HFF-Myc (cell line): Measurements from ENCODE around the gene PPARA.

Experiments
- DNase-seq: peaks from one replicate; pipeline ENCODE4 v3.0.0-alpha.2; 2011; ENCODE audit warnings: low read depth; ENCODE audit errors: extremely low read depth
- H3K4me3 ChIP-seq: replicated peaks from 2 replicates; pipeline ENCODE4 v1.5.1; 2011; ENCODE audit warnings: low read depth, mild to moderate bottlenecking, control low read depth, low read length
- TF ChIP-seq, protein P1 (sequence below): IDR thresholded peaks from 2 replicates; pipeline ENCODE4 v1.5.1; 2012; ENCODE audit warnings: mild to moderate bottlenecking, low read depth, low read length, control low read depth; ENCODE audit errors: missing control alignments

Gene PPARA

DNA sequence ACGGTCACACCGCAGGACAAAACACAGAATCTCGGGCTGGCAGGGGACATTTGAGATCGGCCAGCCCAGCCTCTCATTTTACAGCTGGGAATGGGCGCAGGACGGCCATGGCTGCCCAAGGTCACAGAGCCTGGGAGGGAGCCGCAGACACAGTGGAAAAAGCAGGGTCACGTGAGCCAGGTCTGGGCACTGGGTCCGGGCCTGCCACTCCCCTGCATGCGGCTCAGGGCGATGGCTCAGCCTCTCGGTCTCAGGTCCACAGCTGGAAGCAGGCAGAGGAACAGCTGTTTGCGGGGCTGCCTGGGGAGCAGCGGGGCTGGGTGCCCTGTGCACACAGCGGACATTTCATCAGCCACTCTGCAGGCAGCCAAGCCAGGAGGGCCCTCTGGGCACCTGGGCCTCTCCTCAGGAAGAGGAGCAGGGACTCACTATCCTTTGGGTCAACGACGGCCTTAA, 10.4 kb upstream of the PPARA start:
- TF ChIP-seq, protein P1, sequence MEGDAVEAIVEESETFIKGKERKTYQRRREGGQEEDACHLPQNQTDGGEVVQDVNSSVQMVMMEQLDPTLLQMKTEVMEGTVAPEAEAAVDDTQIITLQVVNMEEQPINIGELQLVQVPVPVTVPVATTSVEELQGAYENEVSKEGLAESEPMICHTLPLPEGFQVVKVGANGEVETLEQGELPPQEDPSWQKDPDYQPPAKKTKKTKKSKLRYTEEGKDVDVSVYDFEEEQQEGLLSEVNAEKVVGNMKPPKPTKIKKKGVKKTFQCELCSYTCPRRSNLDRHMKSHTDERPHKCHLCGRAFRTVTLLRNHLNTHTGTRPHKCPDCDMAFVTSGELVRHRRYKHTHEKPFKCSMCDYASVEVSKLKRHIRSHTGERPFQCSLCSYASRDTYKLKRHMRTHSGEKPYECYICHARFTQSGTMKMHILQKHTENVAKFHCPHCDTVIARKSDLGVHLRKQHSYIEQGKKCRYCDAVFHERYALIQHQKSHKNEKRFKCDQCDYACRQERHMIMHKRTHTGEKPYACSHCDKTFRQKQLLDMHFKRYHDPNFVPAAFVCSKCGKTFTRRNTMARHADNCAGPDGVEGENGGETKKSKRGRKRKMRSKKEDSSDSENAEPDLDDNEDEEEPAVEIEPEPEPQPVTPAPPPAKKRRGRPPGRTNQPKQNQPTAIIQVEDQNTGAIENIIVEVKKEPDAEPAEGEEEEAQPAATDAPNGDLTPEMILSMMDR: no peak
- no peak overlapping the region for H3K4me3 ChIP-seq

DNA sequence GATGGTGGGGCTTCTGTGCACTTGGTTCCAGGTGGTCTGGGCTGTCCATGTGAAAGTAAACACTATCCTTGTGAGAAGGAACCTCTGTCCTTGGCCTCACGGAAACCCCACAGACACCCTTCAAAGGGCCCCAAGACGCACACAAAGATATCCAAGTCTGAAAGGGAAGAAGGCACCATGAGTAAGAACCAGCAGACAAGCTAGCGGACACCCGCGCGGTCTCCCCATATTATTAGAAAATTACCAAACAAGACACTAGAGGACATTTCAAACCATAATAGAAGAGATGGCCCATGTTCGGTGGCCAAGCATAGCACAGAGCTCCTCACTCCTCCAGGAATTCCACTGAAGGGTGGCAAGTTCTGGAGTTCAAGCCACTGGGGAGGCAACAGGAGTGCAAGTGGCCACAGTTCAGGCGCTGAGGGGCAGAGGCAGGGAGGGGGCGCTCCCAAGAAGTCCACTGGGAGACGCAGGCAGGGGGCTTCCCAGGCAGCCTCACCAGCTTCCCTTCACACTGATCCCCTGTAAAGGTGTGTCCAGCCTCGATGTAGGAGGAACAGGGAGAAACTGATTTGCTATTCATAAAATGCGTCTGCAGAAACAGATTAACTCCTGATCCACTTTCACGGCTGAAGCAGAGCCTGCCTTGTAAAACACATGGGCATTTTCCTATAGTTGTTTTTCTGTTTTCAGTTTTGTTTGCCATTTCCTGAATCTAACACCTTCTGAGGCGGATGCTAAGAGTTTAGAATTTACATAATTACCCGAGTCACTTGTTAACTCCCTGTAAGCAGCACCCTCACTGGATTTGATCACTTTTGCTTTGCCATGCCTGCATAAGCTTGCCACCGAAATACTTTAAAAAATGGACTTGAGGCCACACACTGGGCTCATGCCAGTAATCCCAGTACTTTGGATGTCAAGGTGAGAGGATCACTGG, 9.1 kb upstream of the PPARA start:
- DNase-seq: no peak
- TF ChIP-seq, protein P1: no peak
- H3K4me3 ChIP-seq: no peak overlapping the region

More for the DNA sequence above, 10.4 kb upstream of the PPARA start:
- DNase-seq: no peak

DNA sequence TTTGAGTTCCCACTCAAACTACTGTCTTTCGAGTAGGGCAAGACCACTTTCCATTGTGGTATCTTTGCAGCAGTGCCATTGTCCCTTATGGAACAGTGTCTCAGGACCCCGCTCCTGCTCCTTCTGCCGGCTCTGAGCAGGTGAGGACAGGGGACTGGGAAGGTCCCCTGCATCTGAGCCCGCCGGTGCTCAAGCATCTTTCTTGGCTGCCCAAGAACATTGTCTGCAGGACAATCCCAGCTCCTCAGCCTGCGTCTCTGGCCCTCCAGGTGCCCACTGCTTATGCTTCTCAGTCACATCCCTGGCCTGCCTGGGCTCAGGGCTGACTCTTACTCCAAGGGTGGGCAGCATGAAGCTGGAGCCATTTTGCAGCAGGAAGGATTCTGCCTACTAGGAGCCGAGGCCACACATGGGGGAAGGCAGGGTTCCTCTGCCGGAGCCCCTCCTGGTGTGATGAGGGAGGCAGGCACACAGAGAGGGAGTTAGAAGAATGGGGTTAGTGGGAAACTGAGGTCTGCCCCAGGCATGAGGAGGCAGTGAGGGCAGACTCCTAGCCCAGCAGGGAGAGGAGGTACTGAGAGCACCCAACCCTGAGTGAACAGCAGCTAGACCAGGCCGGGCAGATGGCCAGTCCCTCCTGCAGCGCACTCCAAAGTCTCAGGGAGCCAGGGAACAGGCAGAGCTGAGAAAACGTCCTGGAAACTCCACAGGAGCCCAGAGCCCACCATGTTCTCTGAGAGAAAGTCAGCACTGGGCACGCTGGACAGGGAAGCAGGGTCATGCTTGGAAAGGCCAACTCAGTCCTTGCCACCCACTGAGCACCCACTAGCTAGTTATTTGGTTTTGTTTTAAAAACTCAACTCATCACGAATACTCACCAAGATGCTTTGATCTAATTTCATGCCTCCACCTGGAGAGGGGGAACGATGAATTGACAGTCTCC, 7.5 kb upstream of the PPARA start:
- no peak for DNase-seq

DNA sequence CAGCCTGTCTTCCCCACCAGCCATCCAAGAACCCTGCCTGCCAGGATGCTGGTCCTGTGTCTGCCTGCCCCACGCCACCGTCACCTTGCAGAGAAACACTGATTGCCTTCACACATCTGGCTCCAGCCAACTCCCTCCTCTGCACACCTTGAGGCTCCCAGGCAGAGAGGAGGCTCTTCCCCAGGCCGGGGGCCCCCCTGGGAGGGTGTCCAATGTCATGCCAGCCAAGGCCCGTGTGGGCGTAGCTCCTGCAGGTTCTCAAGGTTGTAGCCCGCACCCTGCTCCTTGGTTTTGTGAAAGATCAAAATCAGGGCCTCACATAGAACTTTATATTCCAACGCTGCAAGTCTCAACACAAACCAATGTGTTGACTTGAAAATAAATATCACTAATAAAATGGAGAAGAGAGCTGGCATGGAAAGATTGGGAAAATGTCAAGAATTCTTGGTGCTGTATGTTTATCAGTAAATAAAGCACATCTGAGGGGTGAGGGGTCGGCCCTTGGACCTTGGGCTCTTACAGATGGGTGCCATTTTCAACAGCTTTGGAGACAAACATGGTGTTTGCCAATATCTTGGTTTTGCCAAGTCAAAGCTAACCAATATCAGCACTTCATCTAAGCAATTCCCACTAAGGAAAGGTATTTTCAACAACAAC, 6.7 kb upstream of the PPARA start:
- no peak for DNase-seq
- H3K4me3 ChIP-seq: no peak overlapping the region
- TF ChIP-seq, protein P1: no peak

More for the DNA sequence above, 7.5 kb upstream of the PPARA start:
- TF ChIP-seq, protein P1: no peak
- no peak overlapping the region for H3K4me3 ChIP-seq

DNA sequence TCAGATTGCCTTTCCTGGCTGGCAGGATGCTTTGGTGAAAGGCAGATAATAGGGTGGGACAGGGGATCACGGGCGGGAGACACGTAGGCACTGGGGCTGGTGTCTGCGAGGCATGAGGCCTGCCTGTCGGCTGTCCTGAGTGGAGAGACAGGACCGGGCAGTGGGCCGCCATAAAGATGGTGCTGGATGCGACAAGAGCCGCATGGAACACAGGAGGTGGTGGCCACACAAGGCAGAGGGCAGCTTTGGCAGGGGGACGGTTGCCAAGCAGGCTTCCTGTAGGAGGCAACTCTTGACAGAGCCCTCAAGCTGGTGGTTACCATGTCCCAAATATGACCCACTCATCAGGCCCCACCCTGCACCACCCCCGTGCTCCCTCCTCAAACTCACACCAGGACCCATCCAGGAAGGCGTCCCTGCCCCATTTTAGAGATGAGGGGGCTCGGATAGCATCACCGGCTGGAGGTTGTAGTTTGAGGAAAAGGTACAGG, 4.9 kb upstream of the PPARA start:
- H3K4me3 ChIP-seq: no peak overlapping the region

More for the DNA sequence above, 4.9 kb upstream of the PPARA start:
- DNase-seq: no peak
- TF ChIP-seq, protein P1: no peak
